ENCODE results near the gene ZFHX3. TPM values are rescaled to one million over a fixed set of nuclear protein-coding genes. Genes with fewer than 3 reads are reported as not detected.

Gene ZFHX3
- total RNA-seq, 1 donor from 2014 or later, result 3.6 TPM

- DNase-seq (ENCODE audit: low read depth), result peak; percentile 63
Observed at GRCh38 chr16:73057291-73058210, 9.6 kb upstream of the ZFHX3 start.

- DNase-seq (ENCODE audit: low read depth), result no peak
Observed at GRCh38 chr16:73056921-73057290, 9.0 kb upstream of the ZFHX3 start.

DNA sequence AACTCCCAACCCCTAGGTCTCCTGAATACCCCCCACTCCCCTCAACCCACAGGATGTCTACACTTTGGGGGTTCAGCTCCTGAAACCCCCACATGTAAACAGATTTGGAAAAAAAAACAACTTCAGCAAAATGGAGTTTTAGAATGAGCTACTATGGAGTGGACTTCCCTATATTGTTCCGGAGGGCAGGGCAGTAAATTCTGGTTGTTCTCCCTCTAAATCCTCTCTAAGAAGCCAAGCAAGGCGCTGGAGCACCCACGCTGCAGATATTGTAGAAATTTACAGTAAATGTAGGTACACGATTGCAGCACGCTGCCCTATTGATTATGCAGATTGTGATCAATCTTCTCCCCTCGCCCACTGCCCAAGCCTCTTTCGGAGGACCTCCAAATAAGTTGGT, 8.5 kb upstream of the ZFHX3 start:
- peak; percentile 21 for DNase-seq (ENCODE audit: low read depth)

- peak; percentile 61 for DNase-seq (ENCODE audit: low read depth)
Observed at GRCh38 chr16:73054813-73055482, 7.0 kb upstream of the ZFHX3 start.

GRCh38 chr16:73054498-73054812, 6.5 kb upstream of the ZFHX3 start:
- DNase-seq (ENCODE audit: low read depth), result no peak

- no peak for DNase-seq (ENCODE audit: low read depth)
Observed at GRCh38 chr16:73054125-73054484, 6.2 kb upstream of the ZFHX3 start.

GRCh38 chr16:73053364-73054124, 5.6 kb upstream of the ZFHX3 start:
- peak; percentile 77 for DNase-seq (ENCODE audit: low read depth)

DNA sequence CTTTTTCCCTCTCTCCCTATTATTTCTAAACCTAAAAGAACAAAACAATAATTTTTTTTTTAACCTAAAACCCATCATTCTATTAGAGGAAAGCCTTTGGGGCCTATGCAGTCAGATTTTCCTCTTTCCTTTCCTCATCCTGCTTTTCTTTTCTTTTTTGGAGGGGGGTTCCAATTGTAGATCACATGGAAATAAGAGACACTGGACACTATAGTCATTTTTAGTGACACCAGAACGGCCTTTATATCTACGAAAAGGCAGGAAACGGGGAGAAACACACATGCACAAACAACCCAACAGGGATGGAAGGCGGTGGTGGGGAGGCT, 5.1 kb upstream of the ZFHX3 start:
- no peak for DNase-seq (ENCODE audit: low read depth)

DNA sequence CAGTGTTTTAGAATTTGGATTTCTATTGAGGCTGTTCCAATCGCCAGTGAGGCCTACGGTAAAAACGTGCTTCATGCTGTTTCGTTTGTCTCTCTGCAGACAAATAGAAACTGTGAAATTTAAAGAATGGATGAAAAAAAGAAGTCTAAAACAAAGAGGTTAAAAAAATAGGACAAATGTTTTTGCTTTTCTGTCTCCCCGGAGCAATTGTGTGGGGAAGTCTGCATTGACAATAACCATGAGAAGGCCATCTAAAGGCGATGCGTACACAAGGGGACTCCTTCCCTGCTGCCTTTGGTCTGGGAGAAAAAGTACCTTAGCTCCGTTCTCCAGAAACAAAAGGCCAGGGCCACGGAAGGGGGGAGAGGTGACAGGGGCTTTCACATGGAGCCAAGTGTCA, 4.6 kb upstream of the ZFHX3 start:
- DNase-seq (ENCODE audit: low read depth), result peak; percentile 55

- no peak for DNase-seq (ENCODE audit: low read depth)
Observed at GRCh38 chr16:73051961-73052360, 4.0 kb upstream of the ZFHX3 start.

DNA sequence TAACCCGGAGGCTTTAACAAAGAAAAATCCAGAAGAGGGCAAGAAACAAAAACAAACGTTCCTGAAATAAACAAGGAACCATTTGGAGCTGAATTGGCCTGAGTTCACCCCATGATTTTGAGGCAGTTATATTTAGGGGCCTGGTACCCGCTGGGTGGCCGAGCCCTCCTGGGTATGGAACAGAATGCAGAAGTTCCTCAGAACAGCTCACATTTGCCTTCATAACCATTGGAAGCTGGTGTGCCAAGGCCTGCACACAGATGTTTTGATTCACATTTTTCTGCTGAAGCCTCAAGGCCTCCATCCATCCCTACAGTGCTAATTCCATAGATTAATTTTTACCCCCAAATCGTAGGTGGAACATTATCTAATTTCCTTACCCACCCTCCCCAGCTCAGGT, 3.3 kb upstream of the ZFHX3 start:
- no peak for DNase-seq (ENCODE audit: low read depth)

DNA sequence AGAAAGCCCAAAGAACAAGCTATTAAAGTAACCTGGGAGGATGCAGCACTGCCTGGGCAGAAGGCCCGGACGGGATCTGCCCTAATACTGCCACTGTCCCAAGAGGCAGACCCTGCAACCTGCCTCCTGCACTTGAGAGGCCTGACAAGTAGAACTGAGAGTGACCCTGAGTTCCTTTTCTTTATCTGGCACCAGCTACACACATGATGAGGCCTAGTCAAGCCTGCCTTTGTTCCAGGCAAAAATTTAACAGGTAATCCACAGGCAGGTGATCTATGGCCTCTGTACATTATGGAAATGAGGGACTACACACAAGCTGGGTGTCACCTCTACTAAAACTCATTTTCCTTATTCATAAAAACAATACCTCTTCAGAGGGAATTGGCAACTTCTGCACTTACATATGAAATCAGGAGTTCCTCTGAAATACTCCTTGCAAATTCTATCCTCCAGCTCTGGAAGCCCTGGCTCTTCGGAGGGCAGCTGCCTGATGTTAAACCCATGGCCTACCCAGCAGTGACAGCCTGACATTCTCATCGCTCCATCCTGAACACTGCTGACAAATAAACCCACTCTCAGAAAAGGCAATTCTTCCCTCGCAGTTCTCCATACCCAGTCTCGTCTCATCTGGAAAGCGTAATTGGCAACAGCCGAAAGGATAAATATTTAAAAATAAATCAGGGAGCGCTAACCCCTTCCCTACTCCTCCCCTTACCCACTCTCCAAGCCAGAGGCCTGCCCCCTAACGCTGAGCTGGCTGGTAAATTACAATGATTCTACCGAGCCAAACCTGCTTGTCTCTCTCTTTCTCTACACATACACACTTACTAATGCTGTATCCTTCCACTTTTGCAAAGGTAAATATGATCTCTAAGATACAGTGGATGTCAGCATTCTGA, 2.5 kb upstream of the ZFHX3 start:
- DNase-seq (ENCODE audit: low read depth), result no peak

- DNase-seq (ENCODE audit: low read depth), result no peak
Observed at GRCh38 chr16:73049511-73049910, 1.6 kb upstream of the ZFHX3 start.

- DNase-seq (ENCODE audit: low read depth), result no peak
Observed at GRCh38 chr16:73049091-73049490, 1.2 kb upstream of the ZFHX3 start.

DNA sequence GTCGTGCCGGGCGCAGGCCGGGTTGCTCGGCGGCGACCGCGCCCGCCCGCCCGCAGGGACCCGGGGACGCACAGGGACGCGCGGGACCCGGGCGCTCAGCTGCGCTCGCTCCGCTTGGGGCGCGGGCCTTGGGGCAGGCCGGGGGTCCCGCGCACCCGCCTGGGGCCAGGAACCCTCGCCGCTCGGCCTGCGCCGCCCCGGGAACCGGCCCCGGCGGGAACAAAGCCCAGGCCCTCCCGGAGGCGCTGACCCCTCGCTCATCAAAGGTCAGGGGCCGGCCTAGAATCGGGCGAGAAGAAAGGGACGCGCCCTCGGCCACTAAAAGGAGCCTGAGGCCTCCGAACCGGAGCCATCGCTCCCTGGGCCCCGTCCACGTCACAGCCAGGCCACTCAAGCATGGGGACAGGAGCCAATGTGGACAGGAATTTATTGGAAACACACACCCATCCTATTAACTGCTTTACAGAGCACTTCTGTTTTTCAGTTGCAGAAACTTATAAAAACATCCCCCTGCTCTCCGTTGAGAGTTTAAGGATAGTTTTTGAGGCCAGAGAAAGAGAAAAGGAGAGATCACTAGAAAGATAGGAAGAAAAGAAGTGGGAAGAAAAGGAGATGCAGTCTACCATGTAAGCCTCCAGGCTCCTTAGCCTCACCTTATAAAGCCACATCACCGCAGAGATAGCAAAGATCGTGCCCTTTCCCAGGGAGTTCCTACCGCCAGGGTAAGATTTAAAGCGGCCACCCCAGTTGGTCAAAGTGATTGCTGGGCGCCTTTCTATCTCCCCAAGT, 558 bp upstream of the ZFHX3 start:
- peak; percentile 59 for DNase-seq (ENCODE audit: low read depth)

DNA sequence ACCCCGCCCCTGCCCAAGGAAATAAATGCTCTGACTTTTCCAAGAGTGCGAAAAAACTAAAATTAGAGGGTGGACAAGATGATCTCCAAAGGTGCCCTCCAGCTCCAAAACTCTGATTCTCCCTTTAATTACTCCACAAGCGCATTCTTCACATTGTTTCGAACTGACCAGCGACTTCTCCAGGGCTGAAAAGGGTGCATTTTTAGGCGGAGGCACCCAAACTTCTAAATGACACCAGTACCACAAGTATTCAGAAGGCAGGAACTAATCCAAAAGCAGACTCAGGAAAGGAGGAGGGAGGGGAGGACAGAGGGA, 750 bp downstream of the ZFHX3 start:
- peak; percentile 76 for DNase-seq (ENCODE audit: low read depth)

- no peak for DNase-seq (ENCODE audit: low read depth)
Observed at GRCh38 chr16:73046849-73047214, 1.1 kb downstream of the ZFHX3 start.

DNA sequence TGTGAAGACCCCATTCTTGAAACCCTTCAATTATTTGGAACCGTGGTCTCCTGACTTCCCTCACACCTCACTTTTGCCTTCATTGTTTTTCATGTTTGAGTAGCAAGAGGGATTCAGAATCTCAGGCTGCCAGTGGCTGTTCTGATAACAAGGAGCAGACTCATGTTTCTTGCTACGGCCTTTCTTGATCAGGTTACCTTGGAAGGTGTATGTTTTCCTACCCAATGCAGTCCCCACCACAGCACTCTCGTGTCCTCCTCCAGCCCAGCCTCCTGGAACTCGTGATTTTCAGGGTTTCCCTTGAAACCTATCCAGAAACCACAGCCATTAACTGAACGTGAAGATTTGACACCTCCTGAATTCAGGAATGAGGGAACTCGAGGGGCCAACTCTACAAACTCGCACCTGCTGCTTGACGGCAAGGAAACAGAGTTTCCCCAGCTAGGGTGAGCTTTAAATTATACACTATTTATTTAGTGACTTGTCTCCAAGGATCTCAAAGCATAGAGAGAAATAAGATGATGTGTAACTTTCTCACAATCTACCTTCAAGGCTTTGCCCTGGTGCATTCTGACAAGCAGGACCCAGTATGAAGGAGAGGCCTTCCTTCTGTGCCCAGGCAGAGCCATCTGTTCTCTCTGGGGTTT, 1.6 kb downstream of the ZFHX3 start:
- DNase-seq (ENCODE audit: low read depth), result no peak

GRCh38 chr16:73043828-73044467, 4.0 kb downstream of the ZFHX3 start:
- peak; percentile 73 for DNase-seq (ENCODE audit: low read depth)

DNA sequence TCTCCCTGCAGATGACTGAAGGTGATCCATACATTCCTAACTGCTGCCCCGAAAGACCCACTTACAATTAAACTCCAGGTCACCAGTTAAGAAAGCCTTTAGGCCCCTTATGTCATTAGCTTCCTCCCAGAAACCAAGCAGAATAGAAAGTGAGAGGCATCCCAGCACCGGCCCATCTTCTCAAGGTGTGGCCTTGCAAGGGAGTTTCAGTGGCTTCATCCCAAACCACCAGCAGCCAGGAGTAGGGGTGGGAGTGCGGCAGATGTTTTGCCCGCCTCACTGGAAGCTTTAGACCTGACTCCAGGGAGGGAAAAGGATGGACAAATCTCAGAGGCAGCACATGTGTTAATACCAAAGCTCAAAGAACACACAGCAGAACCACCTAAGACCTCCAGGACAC, 5.1 kb downstream of the ZFHX3 start:
- no peak for DNase-seq (ENCODE audit: low read depth)

All from myocyte (in vitro differentiated cells).